Coronary artery (tissue), 2 donors: ENCODE results near the gene B4GALT2.

Experiments used
- DNase-seq: peaks from one replicate; pipeline ENCODE4 v3.0.0-alpha.2; 2017; ENCODE audit warnings: low spot score
- H3K27ac ChIP-seq, 2 donors: fragments of 200-600 bp; sonication (generic); one replicate each; pipeline ENCODE4 v1.5.1; 2016 to 2019
- H3K4me3 ChIP-seq: fragments of 200-600 bp; sonication (generic); 2 replicates; pipeline ENCODE4 v1.5.1; 2016; ENCODE audit warnings: mild to moderate bottlenecking, moderate library complexity
- CTCF ChIP-seq: fragments of 200-600 bp; sonication (generic); IDR thresholded peaks from one replicate; pipeline ENCODE4 v1.5.1; 2019; ENCODE audit warnings: antibody characterized with exemption

Gene B4GALT2

GRCh38 chr1:43938892-43939587 lies 40.0 kb upstream of the B4GALT2 start:
- Histone ChIP-seq H3K4me3 (no peak overlapping the region), H3K27ac (no peak overlapping the region)
- TF ChIP-seq CTCF: no peak
- DNase-seq: no peak

GRCh38 chr1:43942411-43942810 lies 36.6 kb upstream of the B4GALT2 start:
- no peak for DNase-seq
- Histone ChIP-seq H3K4me3 (no peak overlapping the region), H3K27ac (no peak overlapping the region)
- TF ChIP-seq CTCF: no peak

GRCh38 chr1:43944860-43945259 lies 34.1 kb upstream of the B4GALT2 start:
- H3K27ac ChIP-seq: no peak overlapping the region
- no peak for TF ChIP-seq CTCF
- no peak overlapping the region for H3K4me3 ChIP-seq
- DNase-seq: no peak

GRCh38 chr1:43945674-43946235 lies 33.3 kb upstream of the B4GALT2 start:
- TF ChIP-seq CTCF: no peak
- no peak for DNase-seq
- Histone ChIP-seq H3K27ac (peak overlapping the region; percentile 92 to 98), H3K4me3 (peak overlapping the region; percentile 98)

- H3K4me3 ChIP-seq: peak within 1 kb of the TSS; percentile 98
- peak within 1 kb of the TSS; percentile 92 to 98 for H3K27ac ChIP-seq
- peak; percentile 41 for TF ChIP-seq CTCF
- peak; percentile 97 for DNase-seq
These were observed 32.6 kb upstream of the B4GALT2 start, which contains the start of gene IPO13 for GRCh38 chr1:43946236-43947060. IPO13 (plus strand) TSS chr1:43946950; CDS start chr1:43947601, 651 bp downstream.

GRCh38 chr1:43947061-43947873 lies 31.7 kb upstream of the B4GALT2 start:
- peak overlapping the region; percentile 98 for H3K4me3 ChIP-seq
- DNase-seq: no peak
- TF ChIP-seq CTCF: no peak

More at GRCh38 chr1:43947061-43947873, 31.7 kb upstream of the B4GALT2 start:
- H3K27ac ChIP-seq: peak overlapping the region; percentile 92 to 98
